K562 (cell line): Measurements from ENCODE around the gene GPATCH4. TPM values are rescaled to one million over a fixed set of nuclear protein-coding genes. Genes with fewer than 3 reads are reported as not detected.

Source experiments
- ATAC-seq: fragments of 200-7000 bp; cut with Tn5 transposase; 3 replicates; pipeline ENCODE4 v1.9.1; 2020; ENCODE audit warnings: moderate library complexity
- BruUV-seq: library from RNA; stranded (reverse); fragments of 400-500 nt; replicated peaks from 2 replicates; lab custom pipeline; 2021; lab: Mats Ljungman, UMichigan
- CTCF ChIA-PET: fragments of 300-600 bp; formaldehyde crosslinking; extraction: SDS; loops from one replicate; lab custom pipeline; 2021; ENCODE audit warnings: low intra/inter-chr PET ratio; lab: Yijun Ruan, JAX
- POLR2A ChIA-PET: fragments of 300-600, 350-650 bp; sonication (Branson Sonifier 250); formaldehyde crosslinking; extraction: SDS; loops from one replicate; lab custom pipeline; 2021; ENCODE audit warnings: antibody characterized with exemption, inconsistent platforms; lab: Yijun Ruan, JAX
- DNase-seq, 4 experiments: peaks; one replicate each; pipeline versions ENCODE4 v3.0.0 to v3.0.0-alpha.2; 2011 to 2018; ENCODE audit warnings: low spot score in 3 of 4, mixed read lengths in 3 of 4; ENCODE audit errors: extremely low read depth in 1 of 4
- FAIRE-seq: peaks from 2 replicates; lab custom pipeline; 2011; peaks lifted over from hg19 to GRCh38; lab: Jason Lieb, UNC
- H2AFZ ChIP-seq: 2 replicates; pipeline ENCODE4 v1.6.0; 2011; ENCODE audit warnings: low read depth, low read length, control low read depth, inconsistent platforms
- H3K27ac ChIP-seq: fragments of 200-600 bp; 3 replicates; pipeline ENCODE4 v1.8.0; 2011; ENCODE audit warnings: low read depth, mild to moderate bottlenecking, control low read depth, inconsistent platforms, low read length, moderate library complexity, mixed read lengths; ENCODE audit errors: extremely low read depth
- H3K27me3 ChIP-seq, 2 experiments: fragments of 300-600 bp in 1 of 2; 2 replicates in 1 of 2; 3 replicates in 1 of 2; pipeline versions ENCODE4 v1.6.0 to v1.8.0; 2011; ENCODE audit warnings: inconsistent platforms in 2 of 2, low read length in 2 of 2, mild to moderate bottlenecking in 1 of 2, mixed read lengths in 1 of 2, moderate library complexity in 1 of 2; ENCODE audit not compliant: control insufficient read depth in 2 of 2, insufficient read depth in 2 of 2
- H3K36me3 ChIP-seq: fragments of 300-600 bp; 3 replicates; pipeline ENCODE4 v1.8.0; 2011; ENCODE audit warnings: mild to moderate bottlenecking, low read length, inconsistent platforms; ENCODE audit not compliant: control insufficient read depth, insufficient read depth
- H3K4me1 ChIP-seq, 2 experiments: fragments of 200-600 bp in 1 of 2; replicated peaks in 1 of 2; 2 replicates in 1 of 2; 3 replicates in 1 of 2; pipeline versions ENCODE4 v1.5.1 to v1.8.0; 2011; ENCODE audit warnings: inconsistent platforms in 2 of 2, low read length in 2 of 2, mild to moderate bottlenecking in 1 of 2, mixed read lengths in 1 of 2, moderate library complexity in 1 of 2; ENCODE audit not compliant: control insufficient read depth in 2 of 2, insufficient read depth in 2 of 2
- H3K4me2 ChIP-seq: 2 replicates; pipeline ENCODE4 v1.6.1; 2011; ENCODE audit warnings: low read length, control low read depth, inconsistent platforms, mixed read lengths; ENCODE audit not compliant: insufficient read depth
- H3K4me3 ChIP-seq: fragments of 200-600 bp; sonication (generic), shearing (Covaris generic); 2 replicates; pipeline ENCODE4 v1.5.1; 2016; ENCODE audit warnings: control low read depth, inconsistent platforms
- H3K79me2 ChIP-seq: fragments of 200-600 bp; 3 replicates; pipeline ENCODE4 v1.8.0; 2011; ENCODE audit warnings: low read length, inconsistent platforms; ENCODE audit not compliant: control insufficient read depth, insufficient read depth
- H3K9ac ChIP-seq, 2 experiments: 2 replicates each; pipeline versions ENCODE4 v1.6.0 to v1.6.1; 2011; ENCODE audit warnings: low read depth in 2 of 2, low read length in 2 of 2, control low read depth in 1 of 2, inconsistent platforms in 1 of 2, mild to moderate bottlenecking in 1 of 2, mixed read lengths in 1 of 2; ENCODE audit not compliant: insufficient read depth in 1 of 2
- H3K9me1 ChIP-seq: one replicate; pipeline ENCODE4 v1.6.0; 2011; ENCODE audit warnings: inconsistent platforms, mild to moderate bottlenecking, low read length, moderate library complexity; ENCODE audit not compliant: control insufficient read depth, insufficient read depth
- H3K9me3 ChIP-seq: replicated peaks from 2 replicates; pipeline ENCODE4 v1.5.1; 2011; ENCODE audit warnings: low read depth, low read length, inconsistent platforms; ENCODE audit not compliant: control insufficient read depth, insufficient read depth
- H4K20me1 ChIP-seq: replicated peaks from 2 replicates; pipeline ENCODE4 v1.6.1; 2011; ENCODE audit warnings: low read length, inconsistent platforms, mixed read lengths; ENCODE audit not compliant: control insufficient read depth, insufficient read depth
- HLTF ChIP-seq: fragments of 450-650 bp; IDR thresholded peaks from 2 replicates; pipeline ENCODE4 v1.6.1; 2016
- ILK ChIP-seq: fragments of 450-650 bp; IDR thresholded peaks from 2 replicates; pipeline ENCODE4 v1.6.1; 2016; ENCODE audit warnings: missing genetic modification characterization, low read depth, mild to moderate bottlenecking, missing compliant biosample characterization, moderate library complexity, borderline replicate concordance
- POLR2G ChIP-seq: fragments of 200-400 bp; formaldehyde crosslinking; IDR thresholded peaks from 2 replicates; pipeline ENCODE4 v1.6.1; 2017; ENCODE audit warnings: low read depth, mild to moderate bottlenecking, antibody characterized with exemption, low read length, moderate library complexity
- PTTG1 ChIP-seq: fragments of 450-650 bp; IDR thresholded peaks from 2 replicates; pipeline ENCODE4 v1.6.1; 2016; ENCODE audit warnings: low read depth, mild to moderate bottlenecking, missing genetic modification characterization, missing compliant biosample characterization
- RBM39 ChIP-seq: fragments of 200-400 bp; formaldehyde crosslinking; optimal IDR thresholded peaks from 2 replicates; pipeline ENCODE3; 2018; ENCODE audit warnings: low read depth, low read length
- RHOXF2B ChIP-seq: fragments of 250-450 bp; sonication (Bioruptor Pico); conservative IDR thresholded peaks from 2 replicates; pipeline ENCODE4 v1.5.1; 2021
- U2AF1 ChIP-seq: fragments of 200-400 bp; formaldehyde crosslinking; optimal IDR thresholded peaks from 2 replicates; pipeline ENCODE3; 2017; ENCODE audit warnings: mild to moderate bottlenecking, low read depth, low read length, moderate library complexity
- XRCC4 ChIP-seq: IDR thresholded peaks from one replicate; pipeline ENCODE4 v1.6.1; 2011; ENCODE audit not compliant: insufficient read depth, insufficient read length; ENCODE audit errors: extremely low read depth
- ZNF121 ChIP-seq: sonication (generic); formaldehyde crosslinking; conservative IDR thresholded peaks from 2 replicates; pipeline ENCODE4 v1.8.0; 2022; ENCODE audit warnings: missing genetic modification reagents
- WGBS: fragments of 100-300 bp; shearing (Covaris generic); methylation state at CpG from one replicate; pipeline ENCODE4 v1.1.6; 2016; ENCODE audit warnings: low coverage, mixed read lengths; ENCODE audit not compliant: insufficient coverage; ENCODE audit errors: missing lambda C conversion rate; 5-methylcytosine and 5-hydroxymethylcytosine counted together
- in situ Hi-C: fragments of 300-500 bp; cut with MboI; formaldehyde crosslinking; loops from 4 replicates; pipeline ENCODE4 v1.15.0; 2018; ENCODE audit warnings: inconsistent platforms, mixed read lengths
- intact Hi-C: fragments of 100-400 bp; cut with micrococcal nuclease; formaldehyde crosslinking; loops from 2 replicates; pipeline ENCODE4 v1.14.2; 2022
- polyA plus RNA-seq, 8 experiments: library from polyadenylated mRNA; depleted of rRNA in 4 of 8; stranded (reverse) in 5 of 8; unstranded in 3 of 8; fragments of >200 nt; fragmentation: Nextera tagmentation in 2 of 8; fragmentation: Illumina TruSeq in 1 of 8; extraction: Ambion mirVana in 2 of 8; extraction: Trizol in 1 of 8; gene quantifications; 2 replicates each; pipeline versions ENCODE4 v1.2.1 to v1.2.3, GENCODE V29; 2011 to 2014; ENCODE audit warnings: inconsistent platforms in 1 of 8, missing spikeins in 1 of 8
- total RNA-seq, 7 experiments: library from RNA; depleted of rRNA in 6 of 7; stranded (reverse); fragments of >200 nt in 6 of 7; fragmentation: Illumina TruSeq in 2 of 7; extraction: Trizol in 2 of 7; gene quantifications; 2 replicates each; pipeline versions ENCODE4 v1.2.1 to v1.2.3, GENCODE V29; 2011 to 2021; ENCODE audit warnings: low replicate concordance in 1 of 7
- TF ChIP-seq, protein P1 (sequence below): fragments of 200-800 bp; sonication (Bioruptor generic); IDR thresholded peaks from 2 replicates; pipeline ENCODE4 v1.6.1; 2017; ENCODE audit warnings: missing genetic modification characterization, missing compliant biosample characterization
- TF ChIP-seq, protein P2 (sequence below): fragments of 250-450 bp; sonication (Bioruptor Pico); IDR thresholded peaks from 2 replicates; pipeline ENCODE4 v1.5.0; 2022; ENCODE audit warnings: mild to moderate bottlenecking
- TF ChIP-seq, protein P3 (sequence below): fragments of 250-450 bp; sonication (Bioruptor Pico); IDR thresholded peaks from 2 replicates; pipeline ENCODE4 v1.6.1; 2021; ENCODE audit warnings: mild to moderate bottlenecking

GPATCH4 gene
- total and polyA plus RNA-seq, 9 of the 15 experiments (the other 6 are each of a cell fraction or from before 2014, with no cell fraction given), result 43.7 to 105 (median 76.5) TPM

DNA sequence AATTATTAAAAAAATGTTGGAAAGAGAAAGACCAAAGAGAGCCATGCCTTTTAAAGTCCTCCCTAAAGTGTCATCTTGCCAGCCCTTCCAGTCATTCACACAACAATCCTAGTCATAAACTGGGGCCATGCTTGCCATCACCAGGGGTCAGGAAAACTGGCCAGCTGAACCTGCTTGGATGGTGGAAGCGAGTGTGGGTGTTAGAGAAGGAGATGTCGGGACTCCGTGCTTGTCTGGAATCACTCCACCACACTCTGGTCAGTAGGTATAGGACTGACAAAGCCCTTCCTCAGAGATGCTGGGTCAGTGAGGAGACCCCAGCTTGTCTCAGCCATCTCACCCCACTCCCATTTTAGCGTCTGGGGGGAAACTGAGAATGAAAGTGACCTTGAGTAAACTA lies 14.7 kb upstream of the GPATCH4 start:
- Histone ChIP-seq H3K4me3 (no peak overlapping the region), H4K20me1 (no peaks in the 10 kb centered on the region), H3K27me3 (no peaks in the 10 kb centered on the region), H3K27ac (0 out of 3 replicates have a peak overlapping the region, but pooled peaks have one; percentile 15), H2AFZ (peak overlapping the region; percentile 65), H3K9me1 (no peaks in the 10 kb centered on the region), H3K9me3 (no peaks in the 10 kb centered on the region), H3K4me1 (peaks cover 17 to 23% of the 10 kb centered on the region in 2 experiments), H3K9ac (peak overlapping the region; percentile 4 to 79; a peak in 1 of 4 replicates), H3K4me2 (peak overlapping the region; percentile 67), H3K79me2 (no peaks in the 10 kb centered on the region), H3K36me3 (no peaks in the 10 kb centered on the region)
- DNase-seq (peak in 1 of 4 experiments; percentile 12), FAIRE-seq (no peak), ATAC-seq (peak; percentile 55)
- in situ Hi-C loops, result no loop called here
- CTCF ChIA-PET, result no interaction called here
- no TSS peak for BruUV-seq
- TF ChIP-seq ZNF121 (CRISPR knock-in tag), result 0 out of 2 replicates have a peak, but pooled peaks have one; percentile 21
- TF ChIP-seq, protein P1, sequence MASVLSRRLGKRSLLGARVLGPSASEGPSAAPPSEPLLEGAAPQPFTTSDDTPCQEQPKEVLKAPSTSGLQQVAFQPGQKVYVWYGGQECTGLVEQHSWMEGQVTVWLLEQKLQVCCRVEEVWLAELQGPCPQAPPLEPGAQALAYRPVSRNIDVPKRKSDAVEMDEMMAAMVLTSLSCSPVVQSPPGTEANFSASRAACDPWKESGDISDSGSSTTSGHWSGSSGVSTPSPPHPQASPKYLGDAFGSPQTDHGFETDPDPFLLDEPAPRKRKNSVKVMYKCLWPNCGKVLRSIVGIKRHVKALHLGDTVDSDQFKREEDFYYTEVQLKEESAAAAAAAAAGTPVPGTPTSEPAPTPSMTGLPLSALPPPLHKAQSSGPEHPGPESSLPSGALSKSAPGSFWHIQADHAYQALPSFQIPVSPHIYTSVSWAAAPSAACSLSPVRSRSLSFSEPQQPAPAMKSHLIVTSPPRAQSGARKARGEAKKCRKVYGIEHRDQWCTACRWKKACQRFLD (CRISPR knock-in tag), result no peak
- POLR2A ChIA-PET, result interaction anchor here (1.6 kb wide), 1 partner anchor 8 kb away, joined by 5 read pairs; no protein-coding TSS in a partner anchor
- WGBS, result 4% methylated on average over 4 of the region's 4 CpGs
- intact Hi-C loops, result no loop called here

DNA sequence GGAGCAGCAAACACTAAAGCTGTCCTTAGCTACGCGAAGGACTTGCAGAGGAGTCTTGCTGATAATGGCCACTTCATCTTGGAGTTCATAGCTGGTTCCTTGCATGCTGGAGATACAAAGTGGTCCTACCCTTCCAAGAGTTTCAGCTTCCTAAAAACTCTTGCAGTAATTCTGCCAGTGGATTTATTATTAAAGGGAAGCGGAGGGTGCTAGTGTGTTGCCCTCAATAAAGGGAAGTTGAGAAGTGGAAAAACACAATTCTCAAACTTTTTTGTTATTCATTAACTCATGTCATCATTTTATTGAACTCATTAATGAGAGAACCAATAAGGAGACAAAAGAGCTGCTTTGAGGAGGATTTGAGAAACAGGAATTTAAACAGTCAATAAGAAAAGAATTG lies 11.4 kb upstream of the GPATCH4 start:
- in situ Hi-C loops (no loop called here), intact Hi-C loops (no loop called here)
- POLR2A ChIA-PET, result interaction anchor here (0.7 to 1.3 kb wide), 7 partner anchors 12 to 173 kb away, joined by 3 to 7 read pairs (median 3); partner anchors contain the start of gene NAXE
- Histone ChIP-seq H3K79me2 (no peaks in the 10 kb centered on the region), H3K9me1 (no peaks in the 10 kb centered on the region), H3K36me3 (no peaks in the 10 kb centered on the region), H3K27me3 (no peaks in the 10 kb centered on the region), H3K4me1 (peaks cover 16 to 19% of the 10 kb centered on the region in 2 experiments), H3K4me3 (no peak overlapping the region), H3K27ac (no peak overlapping the region), H3K4me2 (no peak overlapping the region), H2AFZ (no peak overlapping the region), H4K20me1 (no peaks in the 10 kb centered on the region), H3K9me3 (no peaks in the 10 kb centered on the region), H3K9ac (no peak overlapping the region)
- no peak for FAIRE-seq
- BruUV-seq, result no TSS peak
- WGBS, result 26% methylated on average over 3 of the region's 3 CpGs
- TF ChIP-seq POLR2G (no peak), XRCC4 (no peak), PTTG1 (tag) (no peak), U2AF1 (no peak), ILK (no peak), RBM39 (no peak), RHOXF2B (CRISPR knock-in tag) (no peak), HLTF (no peak)
- TF ChIP-seq, protein P2, sequence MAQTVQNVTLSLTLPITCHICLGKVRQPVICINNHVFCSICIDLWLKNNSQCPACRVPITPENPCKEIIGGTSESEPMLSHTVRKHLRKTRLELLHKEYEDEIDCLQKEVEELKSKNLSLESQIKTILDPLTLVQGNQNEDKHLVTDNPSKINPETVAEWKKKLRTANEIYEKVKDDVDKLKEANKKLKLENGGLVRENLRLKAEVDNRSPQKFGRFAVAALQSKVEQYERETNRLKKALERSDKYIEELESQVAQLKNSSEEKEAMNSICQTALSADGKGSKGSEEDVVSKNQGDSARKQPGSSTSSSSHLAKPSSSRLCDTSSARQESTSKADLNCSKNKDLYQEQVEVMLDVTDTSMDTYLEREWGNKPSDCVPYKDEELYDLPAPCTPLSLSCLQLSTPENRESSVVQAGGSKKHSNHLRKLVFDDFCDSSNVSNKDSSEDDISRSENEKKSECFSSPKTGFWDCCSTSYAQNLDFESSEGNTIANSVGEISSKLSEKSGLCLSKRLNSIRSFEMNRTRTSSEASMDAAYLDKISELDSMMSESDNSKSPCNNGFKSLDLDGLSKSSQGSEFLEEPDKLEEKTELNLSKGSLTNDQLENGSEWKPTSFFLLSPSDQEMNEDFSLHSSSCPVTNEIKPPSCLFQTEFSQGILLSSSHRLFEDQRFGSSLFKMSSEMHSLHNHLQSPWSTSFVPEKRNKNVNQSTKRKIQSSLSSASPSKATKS, result no peak
- TF ChIP-seq, protein P3, sequence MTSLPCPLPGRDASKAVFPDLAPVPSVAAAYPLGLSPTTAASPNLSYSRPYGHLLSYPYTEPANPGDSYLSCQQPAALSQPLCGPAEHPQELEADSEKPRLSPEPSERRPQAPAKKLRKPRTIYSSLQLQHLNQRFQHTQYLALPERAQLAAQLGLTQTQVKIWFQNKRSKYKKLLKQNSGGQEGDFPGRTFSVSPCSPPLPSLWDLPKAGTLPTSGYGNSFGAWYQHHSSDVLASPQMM, result no peak
- DNase-seq, result no peak
- CTCF ChIA-PET, result interaction anchor here (0.6 kb wide), 2 partner anchors 221 to 304 kb away, joined by 3 read pairs; no protein-coding TSS in a partner anchor
- ATAC-seq, result no peak
